Right lobe of liver (tissue), 6 donors: Measurements from ENCODE around the gene NES. TPM values are rescaled to one million over a fixed set of nuclear protein-coding genes. Genes with fewer than 3 reads are reported as not detected.

Experiments
- ATAC-seq, 4 donors: fragments of 200-7000 bp; cut with Tn5 transposase; one replicate each; pipeline ENCODE4 v1.9.1; 2020; ENCODE audit warnings: mild to moderate bottlenecking in 4 of 4, moderate library complexity in 4 of 4
- DNase-seq, 3 donors: peaks; one replicate each; pipeline ENCODE4 v3.0.0-alpha.2; 2020
- H3K27ac ChIP-seq, 3 donors: fragments of 200-600 bp; one replicate each; pipeline ENCODE4 v1.8.0; 2022
- H3K27me3 ChIP-seq, 2 donors: fragments of 200-600 bp; one replicate each; pipeline ENCODE4 v1.8.0; 2022
- H3K36me3 ChIP-seq, 4 donors: fragments of 200-600 bp; sonication (generic) in 1 of 4; one replicate each; pipeline versions ENCODE4 v1.5.1 to v1.8.0; 2017 to 2022; ENCODE audit warnings: control low read depth in 1 of 4
- H3K4me1 ChIP-seq, 4 donors: fragments of 200-600 bp; sonication (generic) in 1 of 4; one replicate each; pipeline versions ENCODE4 v1.5.1 to v1.8.0; 2017 to 2022; ENCODE audit warnings: control low read depth in 1 of 4
- H3K4me3 ChIP-seq, 3 donors: fragments of 200-600 bp; one replicate each; pipeline ENCODE4 v1.8.0; 2022
- H3K9me3 ChIP-seq, 4 donors: fragments of 200-600 bp; sonication (generic) in 1 of 4; one replicate each; pipeline versions ENCODE4 v1.5.1 to v1.8.0; 2017 to 2022; ENCODE audit warnings: control low read depth in 1 of 4
- POLR2A ChIP-seq: fragments of 450-650 bp; IDR thresholded peaks from one replicate; pipeline ENCODE4 v1.6.1; 2017; ENCODE audit warnings: antibody characterized with exemption, mild to moderate bottlenecking
- WGBS: methylation state at CpG from one replicate; pipeline ENCODE4 v1.1.6; 2018; ENCODE audit warnings: low coverage, low lambda C conversion rate; ENCODE audit not compliant: insufficient coverage; ENCODE audit errors: missing lambda C conversion rate; 5-methylcytosine and 5-hydroxymethylcytosine counted together
- intact Hi-C, 2 donors: fragments of 100-400 bp; cut with DNase I; formaldehyde crosslinking; loops; one replicate each; pipeline versions ENCODE4 v1.11.2 to v1.14.1; 2022
- total RNA-seq, 6 experiments: library from RNA; depleted of rRNA in 2 of 6; stranded (reverse); fragments of >200 nt in 2 of 6; fragmentation: NEBNext Ultra II Directional in 3 of 6; extraction: Animal tissue kit (Norgen Biotek cat#: 25700) in 3 of 6; gene quantifications; one replicate each; pipeline versions ENCODE4 v1.1.0 to v1.2.4, GENCODE V29; 2016 to 2023
- TF ChIP-seq, protein P1 (sequence below), 4 donors: fragments of 200-600 bp in 3 of 4; fragments of 450-650 bp in 1 of 4; IDR thresholded peaks; one replicate each; pipeline versions ENCODE4 v1.5.1 to v1.8.0; 2016 to 2022; ENCODE audit warnings: antibody characterized with exemption in 4 of 4, mild to moderate bottlenecking in 2 of 4
- donor health status: DM: no; HTN: yes; CAD: no.
- donor health status: DM: no; HTN: no; CAD: no.
- donor health status: DM: no; HTN: no; CAD: no.
- donor health status: DM: no; HTN: yes; CAD: no.
- donor health status: DM: no; HTN: yes; CAD: no.

The NES gene
- total RNA-seq, 6 experiments from 2014 or later, result 1.1 to 7.5 (median 2.6) TPM

DNA sequence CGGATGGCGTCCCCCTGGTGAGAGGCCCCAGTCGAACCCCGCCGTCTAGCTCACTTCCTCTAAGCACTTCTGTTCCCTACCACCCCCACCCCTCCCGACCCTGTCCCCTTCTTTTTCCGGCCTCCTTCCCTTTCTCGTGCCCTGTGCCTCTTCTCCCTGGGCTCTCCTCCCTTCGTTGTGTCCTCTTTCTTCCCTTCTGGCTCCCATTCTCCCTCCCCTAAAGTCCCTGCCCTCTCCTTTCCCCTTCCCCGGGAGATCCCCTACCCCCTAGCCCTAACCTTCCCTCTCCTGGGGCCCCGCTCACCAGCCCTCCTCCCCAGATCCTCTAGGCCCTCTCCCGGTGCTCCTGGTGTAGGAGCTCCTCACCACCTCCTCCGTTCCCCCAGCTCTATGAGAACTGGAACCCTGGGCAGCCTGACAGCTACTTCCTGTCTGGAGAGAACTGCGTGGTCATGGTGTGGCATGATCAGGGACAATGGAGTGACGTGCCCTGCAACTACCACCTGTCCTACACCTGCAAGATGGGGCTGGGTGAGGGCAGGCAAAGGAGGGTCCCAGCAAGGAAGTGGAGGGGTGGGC lies 19.4 kb downstream of the NES start:
- ATAC-seq (no peak), DNase-seq (peak in 1 of 3 donors; percentile 43)
- no peaks in the 10 kb centered on the region for H3K36me3 ChIP-seq
- H3K4me1 ChIP-seq, result peaks cover 0 to 11% (median 4%) of the 10 kb centered on the region in 4 donors
- intact Hi-C loops, result no loop called here
- H3K9me3 ChIP-seq, result no peaks in the 10 kb centered on the region
- H3K27me3 ChIP-seq, result no peaks in the 10 kb centered on the region
- H3K27ac ChIP-seq, result no peak overlapping the region
- no peak overlapping the region for H3K4me3 ChIP-seq
- TF ChIP-seq POLR2A, result no peak
- TF ChIP-seq, protein P1, sequence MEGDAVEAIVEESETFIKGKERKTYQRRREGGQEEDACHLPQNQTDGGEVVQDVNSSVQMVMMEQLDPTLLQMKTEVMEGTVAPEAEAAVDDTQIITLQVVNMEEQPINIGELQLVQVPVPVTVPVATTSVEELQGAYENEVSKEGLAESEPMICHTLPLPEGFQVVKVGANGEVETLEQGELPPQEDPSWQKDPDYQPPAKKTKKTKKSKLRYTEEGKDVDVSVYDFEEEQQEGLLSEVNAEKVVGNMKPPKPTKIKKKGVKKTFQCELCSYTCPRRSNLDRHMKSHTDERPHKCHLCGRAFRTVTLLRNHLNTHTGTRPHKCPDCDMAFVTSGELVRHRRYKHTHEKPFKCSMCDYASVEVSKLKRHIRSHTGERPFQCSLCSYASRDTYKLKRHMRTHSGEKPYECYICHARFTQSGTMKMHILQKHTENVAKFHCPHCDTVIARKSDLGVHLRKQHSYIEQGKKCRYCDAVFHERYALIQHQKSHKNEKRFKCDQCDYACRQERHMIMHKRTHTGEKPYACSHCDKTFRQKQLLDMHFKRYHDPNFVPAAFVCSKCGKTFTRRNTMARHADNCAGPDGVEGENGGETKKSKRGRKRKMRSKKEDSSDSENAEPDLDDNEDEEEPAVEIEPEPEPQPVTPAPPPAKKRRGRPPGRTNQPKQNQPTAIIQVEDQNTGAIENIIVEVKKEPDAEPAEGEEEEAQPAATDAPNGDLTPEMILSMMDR (IDR thresholded peaks at IDR 0.05), result peak in 1 of 4 donors; percentile 2
- 19% methylated on average over 15 of the region's 15 CpGs for WGBS

- Histone ChIP-seq H3K4me3 (no peak overlapping the region), H3K4me1 (peaks cover 0 to 11% (median 2%) of the 10 kb centered on the region in 4 donors), H3K27me3 (no peaks in the 10 kb centered on the region), H3K36me3 (no peaks in the 10 kb centered on the region), H3K9me3 (no peaks in the 10 kb centered on the region), H3K27ac (no peak overlapping the region)
- TF ChIP-seq, protein P1 (IDR thresholded peaks at IDR 0.05), result peak; percentile 80 to 97 (median 94)
- TF ChIP-seq POLR2A, result no peak
- 2% methylated on average over 34 of the region's 54 CpGs for WGBS
- intact Hi-C loops, result no loop called here
- ATAC-seq, result peak; percentile 43 to 72 (median 64)
- peak; percentile 72 to 76 (median 72) for DNase-seq
Measured at GRCh38 chr1:156656806-156657740, 20.1 kb downstream of the NES start.

GRCh38 chr1:156655904-156656516 lies 21.2 kb downstream of the NES start:
- WGBS, result 25% methylated on average over 4 of the region's 9 CpGs
- Histone ChIP-seq H3K4me1 (peaks cover 0 to 8% (median 0%) of the 10 kb centered on the region in 4 donors), H3K9me3 (no peaks in the 10 kb centered on the region), H3K36me3 (no peaks in the 10 kb centered on the region), H3K27me3 (no peaks in the 10 kb centered on the region), H3K4me3 (no peak overlapping the region), H3K27ac (no peak overlapping the region)
- intact Hi-C loops, result no loop called here
- DNase-seq (no peak), ATAC-seq (no peak)
- TF ChIP-seq POLR2A, result no peak
- TF ChIP-seq, protein P1 (IDR thresholded peaks at IDR 0.05), result no peak

DNA sequence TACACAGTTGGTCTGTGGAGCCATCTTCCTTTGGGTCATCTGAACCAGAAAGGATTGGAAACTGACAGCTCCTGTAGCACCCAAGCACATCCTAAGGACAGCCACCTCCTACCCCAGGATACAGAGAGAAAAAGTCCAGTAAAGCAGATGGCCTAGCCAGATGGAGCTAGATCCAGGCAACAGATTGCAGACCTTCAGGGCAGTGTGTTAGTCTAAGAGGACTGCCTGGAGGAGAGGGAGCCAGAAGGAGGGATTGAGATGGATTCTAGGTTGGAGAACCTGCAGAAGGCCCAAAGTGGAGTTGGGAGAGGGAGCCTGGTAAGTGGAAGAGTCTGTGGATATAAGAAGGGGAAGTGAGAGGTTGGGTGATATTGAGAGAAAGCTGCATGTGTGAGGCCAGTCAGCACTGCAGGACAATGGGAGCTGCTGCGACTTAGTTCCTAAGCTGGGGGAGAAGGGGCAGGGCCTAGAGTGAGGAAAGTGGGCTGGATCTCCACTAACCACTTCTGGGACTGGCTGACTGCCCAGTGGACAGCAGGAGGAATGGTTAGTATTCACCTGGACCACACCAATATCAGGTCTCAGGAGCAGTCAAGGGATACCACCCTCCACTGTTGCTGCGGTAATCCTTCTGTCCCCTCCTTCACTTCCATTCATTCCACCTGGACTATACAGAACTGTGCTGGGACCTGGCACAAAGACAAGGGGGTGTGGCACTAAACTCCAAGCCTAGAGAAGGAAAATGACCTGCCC lies 21.9 kb downstream of the NES start:
- no peak for ATAC-seq
- H3K36me3 ChIP-seq, result no peaks in the 10 kb centered on the region
- no peak overlapping the region for H3K4me3 ChIP-seq
- no peak overlapping the region for H3K27ac ChIP-seq
- DNase-seq, result no peak
- intact Hi-C loops, result no loop called here
- H3K9me3 ChIP-seq, result no peaks in the 10 kb centered on the region
- H3K4me1 ChIP-seq, result peaks cover 0 to 8% (median 0%) of the 10 kb centered on the region in 4 donors
- TF ChIP-seq POLR2A, result no peak
- TF ChIP-seq, protein P1 (IDR thresholded peaks at IDR 0.05), result no peak
- 33% methylated on average over 1 of the region's 2 CpGs for WGBS
- no peaks in the 10 kb centered on the region for H3K27me3 ChIP-seq
